ENCODE measurements around the gene NEK7. TPM values are rescaled to one million over a fixed set of nuclear protein-coding genes. Genes with fewer than 3 reads are reported as not detected.

Gene NEK7
- total and polyA plus RNA-seq, 4 donors = 60.1 to 164 (median 106) TPM

- H3K9me3 ChIP-seq (ENCODE audit: control insufficient read depth, low read length) = no peaks in the 10 kb centered on the region
- intact Hi-C loops (cut with DNase I) = no loop called here
- no peaks in the 10 kb centered on the region for H3K27me3 ChIP-seq (ENCODE audit: control insufficient read depth in 1 of 2, insufficient read depth in 2 of 2, low read length in 1 of 2)
- DNase-seq = no peak
- no peak overlapping the region for H3K27ac ChIP-seq (ENCODE audit: low read depth in 1 of 2, low read length in 2 of 2)
- H3K4me1 ChIP-seq (ENCODE audit: control insufficient read depth in 1 of 2, insufficient read depth in 2 of 2, low read length in 2 of 2) = peaks cover 13 to 25% of the 10 kb centered on the region in 2 donors
- H3K36me3 ChIP-seq (ENCODE audit: control insufficient read depth in 1 of 2, insufficient read depth in 2 of 2, low read length in 1 of 2) = no peaks in the 10 kb centered on the region
- no peak for ATAC-seq (ENCODE audit: low FRiP score)
- 54% methylated on average over 2 of the region's 2 CpGs for WGBS, 2 donors
- H3K4me3 ChIP-seq (ENCODE audit: low read length in 2 of 2) = no peak overlapping the region
These were observed 12.9 kb downstream of the NEK7 start for GRCh38 chr1:198169672-198170071.

DNA sequence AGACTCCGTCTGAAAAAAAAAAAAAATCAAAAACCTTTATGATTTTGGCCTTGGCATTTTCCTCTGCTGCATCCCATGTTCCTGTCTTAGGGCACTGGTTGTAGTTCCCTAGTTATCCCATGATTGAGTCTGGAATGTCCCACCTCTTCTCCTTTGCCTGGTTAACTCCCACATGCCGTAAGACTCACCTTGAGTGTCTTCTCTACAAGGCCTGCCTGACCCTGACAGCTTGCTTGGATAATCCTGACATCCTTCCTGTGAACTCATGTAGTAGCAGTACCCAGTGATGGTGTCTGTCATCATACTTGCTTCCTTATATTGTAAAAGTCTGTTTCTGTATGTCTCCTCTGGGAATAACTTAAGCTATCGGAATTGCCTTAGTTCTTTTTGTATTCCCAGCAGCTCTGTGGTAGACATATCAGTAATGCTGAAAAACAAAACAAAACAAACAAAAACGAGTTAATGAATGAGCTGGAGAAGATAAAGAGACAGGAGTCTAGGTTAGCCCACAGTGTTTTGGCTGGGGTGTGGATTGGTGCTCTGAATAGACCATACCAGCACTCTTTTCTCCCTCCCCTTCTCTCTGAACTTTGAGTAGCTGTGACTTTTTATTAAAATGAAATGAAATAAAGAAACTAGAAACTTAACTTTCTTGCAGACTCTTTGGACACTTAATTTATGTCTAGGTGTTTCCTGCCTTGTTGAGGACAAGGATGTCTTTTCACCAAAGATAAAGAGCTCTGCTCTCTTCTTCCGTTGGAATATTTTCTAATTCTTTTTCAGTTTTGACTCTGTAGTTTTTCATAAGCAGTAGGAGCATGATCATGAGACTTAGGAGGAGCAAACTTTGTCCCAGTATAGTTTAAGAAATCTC, 15.1 kb downstream of the NEK7 start:
- Histone ChIP-seq H3K9me3 (ENCODE audit: control insufficient read depth, low read length) (no peaks in the 10 kb centered on the region), H3K4me3 (ENCODE audit: low read length in 2 of 2) (no peak overlapping the region), H3K27me3 (ENCODE audit: control insufficient read depth in 1 of 2, insufficient read depth in 2 of 2, low read length in 1 of 2) (no peaks in the 10 kb centered on the region), H3K36me3 (ENCODE audit: control insufficient read depth in 1 of 2, insufficient read depth in 2 of 2, low read length in 1 of 2) (no peaks in the 10 kb centered on the region), H3K27ac (ENCODE audit: low read depth in 1 of 2, low read length in 2 of 2) (no peak overlapping the region), H3K4me1 (ENCODE audit: control insufficient read depth in 1 of 2, insufficient read depth in 2 of 2, low read length in 2 of 2) (peaks cover 15 to 32% of the 10 kb centered on the region in 2 donors)
- 61 to 64% methylated on average over 5 of the region's 5 CpGs for WGBS, 2 donors
- intact Hi-C loops (cut with DNase I) = no loop called here
- no peak for ATAC-seq (ENCODE audit: low FRiP score)
- DNase-seq = no peak

DNA sequence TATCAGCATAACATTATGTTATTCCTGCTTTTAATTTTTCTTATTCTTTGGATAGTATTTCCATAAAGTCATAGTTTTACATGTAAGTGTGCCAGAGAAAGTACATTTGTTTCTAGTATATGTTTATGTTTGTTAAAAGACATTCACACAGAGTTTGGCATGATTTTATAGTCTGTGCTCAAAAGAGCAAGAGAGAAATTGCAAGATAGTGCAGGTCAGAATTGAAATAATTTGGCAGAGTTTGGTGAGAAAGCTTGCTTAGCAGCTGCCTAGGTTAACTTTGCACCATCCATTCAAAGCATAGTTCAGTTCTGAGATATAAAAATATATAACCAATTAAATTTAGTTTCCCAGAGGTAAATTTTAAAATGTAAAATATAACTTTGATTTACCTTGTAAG, 17.0 kb downstream of the NEK7 start:
- H3K4me1 ChIP-seq (ENCODE audit: control insufficient read depth in 1 of 2, insufficient read depth in 2 of 2, low read length in 2 of 2) = peaks cover 10 to 24% of the 10 kb centered on the region in 2 donors
- H3K36me3 ChIP-seq (ENCODE audit: control insufficient read depth in 1 of 2, insufficient read depth in 2 of 2, low read length in 1 of 2) = no peaks in the 10 kb centered on the region
- no peak overlapping the region for H3K4me3 ChIP-seq (ENCODE audit: low read length in 2 of 2)
- ATAC-seq (ENCODE audit: low FRiP score) (no peak), DNase-seq (no peak)
- no peaks in the 10 kb centered on the region for H3K27me3 ChIP-seq (ENCODE audit: control insufficient read depth in 1 of 2, insufficient read depth in 2 of 2, low read length in 1 of 2)
- intact Hi-C loops (cut with DNase I) = no loop called here
- no peak overlapping the region for H3K27ac ChIP-seq (ENCODE audit: low read depth in 1 of 2, low read length in 2 of 2)
- H3K9me3 ChIP-seq (ENCODE audit: control insufficient read depth, low read length) = no peaks in the 10 kb centered on the region

GRCh38 chr1:198174297-198174696, 17.5 kb downstream of the NEK7 start:
- no peaks in the 10 kb centered on the region for H3K9me3 ChIP-seq (ENCODE audit: control insufficient read depth, low read length)
- no peak overlapping the region for H3K4me3 ChIP-seq (ENCODE audit: low read length in 2 of 2)
- 43 to 51% methylated on average over 5 of the region's 5 CpGs for WGBS, 2 donors
- H3K27ac ChIP-seq (ENCODE audit: low read depth in 1 of 2, low read length in 2 of 2) = no peak overlapping the region
- DNase-seq (no peak), ATAC-seq (ENCODE audit: low FRiP score) (no peak)
- peaks cover 10 to 24% of the 10 kb centered on the region in 2 donors for H3K4me1 ChIP-seq (ENCODE audit: control insufficient read depth in 1 of 2, insufficient read depth in 2 of 2, low read length in 2 of 2)
- no peaks in the 10 kb centered on the region for H3K27me3 ChIP-seq (ENCODE audit: control insufficient read depth in 1 of 2, insufficient read depth in 2 of 2, low read length in 1 of 2)
- no peaks in the 10 kb centered on the region for H3K36me3 ChIP-seq (ENCODE audit: control insufficient read depth in 1 of 2, insufficient read depth in 2 of 2, low read length in 1 of 2)
- intact Hi-C loops (cut with DNase I) = no loop called here

DNA sequence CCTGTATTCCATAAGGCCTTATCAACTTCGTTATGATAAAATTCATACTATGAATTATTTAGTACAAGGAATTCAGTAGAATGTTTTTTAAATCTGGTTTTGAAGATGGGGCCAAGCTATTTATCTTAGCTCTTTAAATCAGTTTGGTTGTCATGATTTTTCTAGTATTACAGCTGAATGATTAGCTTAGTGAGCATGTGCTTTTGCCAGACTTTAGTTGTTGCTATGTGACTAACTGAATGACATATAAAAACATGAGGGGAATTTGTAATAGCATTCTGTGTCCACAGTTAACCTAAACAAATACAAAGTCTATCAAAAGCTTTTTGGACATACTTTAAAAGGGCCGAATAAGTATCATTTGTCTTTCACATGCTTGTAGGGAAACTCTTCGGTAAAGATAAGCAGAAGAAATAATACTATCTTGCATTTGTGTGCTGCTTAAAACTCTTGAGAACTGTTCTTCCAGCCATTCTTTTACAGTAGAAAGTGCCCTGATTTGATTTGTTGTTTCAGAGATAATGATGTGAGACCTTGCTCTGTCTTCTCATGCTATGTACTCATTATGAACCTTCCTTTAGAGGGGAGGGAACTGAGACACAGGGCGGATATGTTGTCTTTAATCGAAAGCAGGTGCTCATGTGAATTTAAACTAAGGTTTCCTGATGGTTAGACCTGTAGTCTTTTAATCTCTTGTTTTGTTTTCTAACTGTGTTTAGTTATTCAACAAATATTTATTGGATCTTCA, 18.8 kb downstream of the NEK7 start:
- ATAC-seq (ENCODE audit: low FRiP score) (no peak), DNase-seq (no peak)
- intact Hi-C loops (cut with DNase I) = no loop called here
- Histone ChIP-seq H3K9me3 (ENCODE audit: control insufficient read depth, low read length) (no peaks in the 10 kb centered on the region), H3K27me3 (ENCODE audit: control insufficient read depth in 1 of 2, insufficient read depth in 2 of 2, low read length in 1 of 2) (no peaks in the 10 kb centered on the region), H3K4me3 (ENCODE audit: low read length in 2 of 2) (no peak overlapping the region), H3K4me1 (ENCODE audit: control insufficient read depth in 1 of 2, insufficient read depth in 2 of 2, low read length in 2 of 2) (peaks cover 10 to 24% of the 10 kb centered on the region in 2 donors), H3K27ac (ENCODE audit: low read depth in 1 of 2, low read length in 2 of 2) (no peak overlapping the region), H3K36me3 (ENCODE audit: control insufficient read depth in 1 of 2, insufficient read depth in 2 of 2, low read length in 1 of 2) (no peaks in the 10 kb centered on the region)
- WGBS, 2 donors = 44 to 48% methylated on average over 5 of the region's 5 CpGs

DNA sequence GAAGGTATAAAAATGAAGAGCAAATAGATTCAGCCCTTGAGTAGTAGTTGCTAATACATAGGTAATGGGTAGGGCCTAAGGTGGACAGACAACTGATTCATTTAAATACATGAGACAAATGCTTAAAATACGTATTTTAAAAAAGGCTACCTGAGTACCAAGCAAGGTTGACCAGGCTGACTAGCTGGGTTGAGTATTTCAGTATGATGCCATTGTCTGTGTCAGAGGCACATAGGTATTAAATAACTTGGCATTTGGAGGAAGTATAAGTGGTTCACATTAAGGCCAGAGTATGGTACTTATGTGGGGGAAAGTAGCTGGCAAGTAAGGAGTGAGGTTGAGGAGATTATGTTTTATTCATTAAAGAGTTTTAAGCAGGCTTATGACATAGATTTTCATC, 19.4 kb downstream of the NEK7 start:
- no peak for DNase-seq
- no peak overlapping the region for H3K27ac ChIP-seq (ENCODE audit: low read depth in 1 of 2, low read length in 2 of 2)
- H3K4me3 ChIP-seq (ENCODE audit: low read length in 2 of 2) = no peak overlapping the region
- intact Hi-C loops (cut with DNase I) = no loop called here
- H3K4me1 ChIP-seq (ENCODE audit: control insufficient read depth in 1 of 2, insufficient read depth in 2 of 2, low read length in 2 of 2) = peaks cover 10 to 24% of the 10 kb centered on the region in 2 donors
- H3K9me3 ChIP-seq (ENCODE audit: control insufficient read depth, low read length) = no peaks in the 10 kb centered on the region
- H3K36me3 ChIP-seq (ENCODE audit: control insufficient read depth in 1 of 2, insufficient read depth in 2 of 2, low read length in 1 of 2) = no peaks in the 10 kb centered on the region
- H3K27me3 ChIP-seq (ENCODE audit: control insufficient read depth in 1 of 2, insufficient read depth in 2 of 2, low read length in 1 of 2) = no peaks in the 10 kb centered on the region
- 85 to 95% methylated on average over 1 of the region's 1 CpG for WGBS, 2 donors
- ATAC-seq (ENCODE audit: low FRiP score) = no peak

DNA sequence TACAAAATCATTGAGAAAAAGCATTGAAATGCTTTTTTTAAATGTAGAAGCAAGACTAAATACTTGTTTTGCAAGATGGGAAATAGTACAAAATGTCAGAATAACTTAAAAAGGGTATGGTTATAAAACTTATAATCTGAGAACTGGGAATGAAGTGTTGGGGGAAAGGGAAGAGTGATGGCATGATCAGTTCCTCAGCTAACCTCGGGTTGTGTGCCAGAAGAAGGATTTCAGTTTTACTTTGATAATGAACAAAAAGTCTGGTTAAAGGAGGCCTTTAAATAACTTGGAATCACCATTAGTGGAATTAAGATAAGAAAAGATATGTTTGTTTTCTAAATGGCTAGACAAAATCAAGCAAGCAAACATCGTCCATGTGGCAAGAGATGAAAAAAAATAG, 20.7 kb downstream of the NEK7 start:
- intact Hi-C loops (cut with DNase I) = no loop called here
- 42 to 57% methylated on average over 2 of the region's 2 CpGs for WGBS, 2 donors
- ATAC-seq (ENCODE audit: low FRiP score) = no peak

DNA sequence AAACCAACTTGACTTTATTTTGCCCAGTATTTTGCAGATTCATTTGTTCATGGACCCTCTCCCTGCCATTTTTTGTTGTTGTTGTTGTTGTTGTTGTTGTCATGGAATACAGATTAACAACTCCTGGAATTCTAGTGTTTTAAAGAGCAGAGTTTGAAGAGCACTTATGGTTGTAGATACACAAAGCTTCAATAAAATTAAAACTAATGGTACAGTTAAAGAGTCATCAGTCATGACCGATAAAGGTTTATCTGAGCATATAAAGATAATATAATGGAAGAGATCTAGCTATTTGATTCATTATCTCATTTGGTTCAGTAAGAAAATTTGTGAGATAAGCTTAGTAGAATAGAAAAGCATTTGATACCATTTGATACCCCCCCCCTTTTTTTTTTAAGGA, 21.8 kb downstream of the NEK7 start:
- WGBS, 2 donors = 87 to 94% methylated on average over 1 of the region's 1 CpG
- DNase-seq = no peak
- H3K9me3 ChIP-seq (ENCODE audit: control insufficient read depth, low read length) = no peaks in the 10 kb centered on the region
- H3K36me3 ChIP-seq (ENCODE audit: control insufficient read depth in 1 of 2, insufficient read depth in 2 of 2, low read length in 1 of 2) = no peaks in the 10 kb centered on the region
- H3K4me3 ChIP-seq (ENCODE audit: low read length in 2 of 2) = no peak overlapping the region
- no peaks in the 10 kb centered on the region for H3K27me3 ChIP-seq (ENCODE audit: control insufficient read depth in 1 of 2, insufficient read depth in 2 of 2, low read length in 1 of 2)
- H3K27ac ChIP-seq (ENCODE audit: low read depth in 1 of 2, low read length in 2 of 2) = no peak overlapping the region
- peaks cover 6 to 15% of the 10 kb centered on the region in 2 donors for H3K4me1 ChIP-seq (ENCODE audit: control insufficient read depth in 1 of 2, insufficient read depth in 2 of 2, low read length in 2 of 2)
- no peak for ATAC-seq (ENCODE audit: low FRiP score)
- intact Hi-C loops (cut with DNase I) = no loop called here

More for the DNA sequence above, 20.7 kb downstream of the NEK7 start:
- H3K36me3 ChIP-seq (ENCODE audit: control insufficient read depth in 1 of 2, insufficient read depth in 2 of 2, low read length in 1 of 2) = no peaks in the 10 kb centered on the region
- H3K27ac ChIP-seq (ENCODE audit: low read depth in 1 of 2, low read length in 2 of 2) = no peak overlapping the region
- H3K27me3 ChIP-seq (ENCODE audit: control insufficient read depth in 1 of 2, insufficient read depth in 2 of 2, low read length in 1 of 2) = no peaks in the 10 kb centered on the region
- H3K4me1 ChIP-seq (ENCODE audit: control insufficient read depth in 1 of 2, insufficient read depth in 2 of 2, low read length in 2 of 2) = peaks cover 6 to 20% of the 10 kb centered on the region in 2 donors
- H3K9me3 ChIP-seq (ENCODE audit: control insufficient read depth, low read length) = no peaks in the 10 kb centered on the region
- no peak overlapping the region for H3K4me3 ChIP-seq (ENCODE audit: low read length in 2 of 2)
- no peak for DNase-seq

Measured in aorta (tissue), 5 donors.